CD4-positive, alpha-beta T cell treated with Interleukin-1 beta for 1 hour (primary cell): Measurements from ENCODE around the gene TEX51.

Experiments
- DNase-seq, 2 donors: peaks; one replicate each; pipeline ENCODE4 v3.0.0-alpha.2; 2020 to 2022

The TEX51 gene

GRCh38 chr2:126879348-126880298 lies 19.1 kb upstream of the TEX51 start:
- DNase-seq: no peak

- DNase-seq: no peak
Observed at GRCh38 chr2:126880324-126880723, 18.4 kb upstream of the TEX51 start.

- no peak for DNase-seq
Observed at GRCh38 chr2:126880817-126881216, 17.9 kb upstream of the TEX51 start.

GRCh38 chr2:126881591-126881990 lies 17.1 kb upstream of the TEX51 start:
- no peak for DNase-seq

- DNase-seq: no peak
Observed at GRCh38 chr2:126882181-126882580, 16.5 kb upstream of the TEX51 start.

GRCh38 chr2:126882736-126883665 lies 15.7 kb upstream of the TEX51 start:
- no peak for DNase-seq

GRCh38 chr2:126883666-126884040 lies 15.0 kb upstream of the TEX51 start:
- no peak for DNase-seq

- no peak for DNase-seq
Observed at GRCh38 chr2:126884861-126885750, 13.6 kb upstream of the TEX51 start.

GRCh38 chr2:126885751-126886210 lies 12.9 kb upstream of the TEX51 start:
- DNase-seq: no peak

- peak; percentile 19 to 37 for DNase-seq
Observed at GRCh38 chr2:126886211-126886915, 12.3 kb upstream of the TEX51 start.

GRCh38 chr2:126886916-126887280 lies 11.8 kb upstream of the TEX51 start:
- no peak for DNase-seq

GRCh38 chr2:126887506-126887905 lies 11.2 kb upstream of the TEX51 start:
- DNase-seq: no peak

- no peak for DNase-seq
Observed at GRCh38 chr2:126888046-126888445, 10.6 kb upstream of the TEX51 start.

GRCh38 chr2:126889071-126889470 lies 9.6 kb upstream of the TEX51 start:
- no peak for DNase-seq

GRCh38 chr2:126889496-126890135 lies 9.1 kb upstream of the TEX51 start:
- no peak for DNase-seq

GRCh38 chr2:126890136-126890510 lies 8.6 kb upstream of the TEX51 start:
- no peak for DNase-seq

GRCh38 chr2:126890551-126891450 lies 7.9 kb upstream of the TEX51 start:
- no peak for DNase-seq

GRCh38 chr2:126891681-126892500 lies 6.8 kb upstream of the TEX51 start:
- no peak for DNase-seq

GRCh38 chr2:126893153-126893552 lies 5.5 kb upstream of the TEX51 start:
- no peak for DNase-seq
